GM21515 (cell line): Measurements from ENCODE around the gene USP7.
"Not testable (repeated sequence)": the region's sequence is repeated elsewhere in the genome, so short reads cannot be mapped to it uniquely, and the experiment has no call there.

Experiments
- ATAC-seq: cut with Tn5 transposase; IDR thresholded peaks from one replicate; pipeline ENCODE4 v1.9.1; 2021; ENCODE audit not compliant: unreplicated experiment

USP7 gene

DNA sequence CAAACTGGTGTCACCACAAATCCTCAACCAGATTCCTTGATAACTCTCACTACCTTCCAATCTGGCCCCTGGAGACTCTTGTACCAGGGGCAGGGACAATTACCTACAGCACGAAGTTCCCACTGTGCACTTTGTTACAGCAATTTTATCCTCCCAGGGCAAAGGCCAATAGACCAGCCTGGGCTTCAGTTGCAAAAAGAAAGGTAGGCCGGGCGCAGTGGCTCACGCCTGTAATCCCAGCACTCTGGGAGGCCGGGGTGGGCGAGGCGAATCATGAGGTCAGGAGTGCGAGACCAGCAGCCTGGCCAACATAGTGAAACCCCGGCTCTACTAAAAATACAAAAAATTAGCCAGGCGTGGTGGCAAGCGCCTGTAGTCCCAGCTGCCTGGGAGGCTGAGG, 36.9 kb downstream of the USP7 start:
- ATAC-seq: no peak

DNA sequence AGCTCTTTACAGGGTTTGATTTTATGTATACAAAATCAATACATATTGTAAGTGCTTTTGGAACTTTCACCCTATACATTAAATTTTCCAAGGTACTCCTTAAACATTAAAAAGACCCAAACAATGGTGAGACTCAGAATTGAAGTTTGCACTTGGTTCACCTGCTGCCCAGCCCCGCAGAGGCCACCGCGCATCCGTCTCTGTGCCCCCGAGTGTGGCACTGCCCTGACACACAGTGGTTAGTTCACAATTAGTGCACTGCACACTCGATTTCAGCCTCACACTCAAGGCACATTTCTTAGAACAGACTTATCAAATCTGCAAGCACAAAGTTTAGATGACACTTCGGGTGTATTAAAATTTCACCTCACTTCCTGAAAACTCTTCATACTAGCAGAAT, 38.3 kb downstream of the USP7 start:
- no peak for ATAC-seq

DNA sequence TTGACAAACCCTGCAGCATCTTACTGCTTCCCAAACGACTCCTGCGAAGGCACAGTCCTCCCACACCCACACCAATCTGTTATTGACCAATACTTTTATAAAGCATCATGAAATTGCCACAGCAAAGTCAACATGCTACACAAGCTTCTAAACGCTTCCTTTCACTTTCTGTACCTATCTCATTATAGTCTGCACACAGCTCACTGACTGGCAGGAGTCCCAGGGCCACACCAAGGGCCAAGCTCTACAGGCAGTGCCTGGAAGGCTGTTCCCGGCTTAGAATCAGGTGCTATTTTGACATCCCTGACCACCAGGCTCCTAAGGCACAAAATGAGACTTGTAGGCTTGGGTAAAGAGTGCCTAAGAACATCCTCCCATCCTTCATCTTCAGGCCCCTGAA, 39.5 kb downstream of the USP7 start:
- ATAC-seq: no peak

DNA sequence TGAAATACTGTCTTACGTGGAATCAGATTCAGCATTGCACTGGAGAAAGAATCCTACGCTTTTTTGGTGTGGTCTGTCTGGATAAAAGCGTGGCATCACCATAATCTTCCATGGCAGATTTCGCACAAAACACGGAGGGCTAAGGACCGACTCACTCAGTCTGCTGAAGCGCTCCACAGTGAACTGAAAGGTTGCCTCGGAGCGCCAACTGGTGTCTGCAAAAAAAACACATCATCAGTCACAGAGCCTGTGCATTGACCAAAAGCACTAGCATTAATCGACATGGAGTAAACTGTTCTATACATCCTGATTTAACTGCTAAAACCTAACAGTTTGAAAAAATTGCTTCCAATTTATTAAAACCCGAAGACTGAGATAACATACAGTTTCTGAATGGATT, 40.5 kb downstream of the USP7 start:
- no peak for ATAC-seq

DNA sequence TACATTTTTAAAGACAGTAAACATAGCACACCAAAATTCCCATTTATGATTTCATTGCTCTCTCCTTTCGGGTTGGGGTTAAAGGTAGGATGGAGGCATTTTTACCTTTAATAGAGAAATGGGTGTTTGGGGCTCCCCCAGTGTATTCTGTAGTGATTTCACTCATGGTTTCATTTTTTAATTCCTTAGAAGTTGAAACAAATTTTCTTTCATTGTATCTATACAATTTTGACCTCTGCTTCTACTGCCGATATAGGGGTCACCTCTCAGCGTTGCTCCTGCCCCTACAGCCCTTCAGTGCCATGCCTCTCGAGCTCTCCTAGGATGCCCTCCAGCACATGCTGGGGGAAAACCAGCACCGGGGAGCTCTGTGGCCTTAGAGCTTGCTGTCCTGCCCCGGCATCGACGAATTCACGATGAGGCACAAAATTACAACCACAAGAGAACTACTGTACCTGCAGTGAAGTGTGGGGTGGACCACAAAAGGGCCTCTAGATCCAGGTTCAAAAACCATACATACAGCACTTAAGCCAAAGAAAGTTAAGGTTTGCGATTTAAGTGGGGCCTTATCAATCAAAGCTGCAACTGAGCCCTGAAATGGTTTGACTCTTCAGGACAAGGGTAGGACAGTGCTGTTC, 42.2 kb downstream of the USP7 start:
- ATAC-seq: no peak

DNA sequence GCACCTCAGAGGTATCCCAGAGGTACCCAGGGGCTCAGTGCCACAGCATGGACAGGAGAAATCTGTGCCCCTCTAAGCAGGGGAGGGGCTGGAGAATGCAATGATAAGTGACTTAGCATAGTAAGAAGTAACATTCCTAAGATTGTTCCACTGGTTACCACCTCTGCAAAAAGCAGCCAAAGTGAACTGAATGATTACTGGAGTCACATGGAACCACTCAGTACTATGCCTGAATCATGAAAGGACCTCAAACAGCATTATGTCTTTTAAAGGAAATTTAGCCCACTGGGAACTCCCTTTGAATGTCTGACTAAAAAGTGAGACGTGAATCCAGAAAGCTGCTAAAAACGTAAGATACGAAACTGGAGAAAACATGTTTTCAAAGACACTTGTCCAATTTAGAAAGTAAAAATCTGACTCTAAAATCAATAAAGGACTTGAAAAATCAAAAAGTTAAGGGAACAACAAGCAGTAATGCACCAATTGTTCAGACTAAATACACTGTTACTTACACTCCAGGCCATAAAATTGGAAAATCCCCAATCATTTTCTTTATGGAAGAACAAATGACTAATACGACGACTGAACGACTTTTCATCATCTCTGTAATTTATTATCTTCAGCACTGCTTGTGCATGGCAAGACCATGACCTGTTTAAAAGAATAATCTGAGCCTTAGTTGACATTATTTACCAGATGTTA, 42.9 kb downstream of the USP7 start:
- no peak for ATAC-seq

DNA sequence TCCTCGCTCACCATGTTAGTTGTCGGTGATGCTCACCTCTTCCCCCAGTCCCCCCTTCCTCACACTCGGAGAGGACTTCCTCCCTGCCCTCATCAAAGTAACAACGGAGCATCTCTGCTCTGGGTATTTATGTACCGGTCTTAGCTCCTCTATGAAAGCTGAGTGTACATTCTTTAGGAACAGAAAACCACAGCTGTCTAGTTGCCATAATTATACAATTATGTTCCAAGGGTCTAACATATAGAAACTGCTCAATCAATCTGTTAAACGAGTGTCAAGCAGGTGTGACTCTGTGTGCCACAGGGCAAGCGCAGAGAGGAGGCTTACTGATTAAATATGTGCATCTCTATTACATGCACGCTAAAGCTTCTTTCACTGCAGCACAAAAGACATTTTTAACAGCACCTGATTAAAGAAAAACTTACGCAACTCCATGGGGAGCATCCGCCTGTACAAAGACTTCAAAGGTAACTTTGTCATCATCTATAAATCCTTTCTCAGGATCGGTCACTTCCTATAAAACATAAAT, 43.7 kb downstream of the USP7 start:
- ATAC-seq: no peak

DNA sequence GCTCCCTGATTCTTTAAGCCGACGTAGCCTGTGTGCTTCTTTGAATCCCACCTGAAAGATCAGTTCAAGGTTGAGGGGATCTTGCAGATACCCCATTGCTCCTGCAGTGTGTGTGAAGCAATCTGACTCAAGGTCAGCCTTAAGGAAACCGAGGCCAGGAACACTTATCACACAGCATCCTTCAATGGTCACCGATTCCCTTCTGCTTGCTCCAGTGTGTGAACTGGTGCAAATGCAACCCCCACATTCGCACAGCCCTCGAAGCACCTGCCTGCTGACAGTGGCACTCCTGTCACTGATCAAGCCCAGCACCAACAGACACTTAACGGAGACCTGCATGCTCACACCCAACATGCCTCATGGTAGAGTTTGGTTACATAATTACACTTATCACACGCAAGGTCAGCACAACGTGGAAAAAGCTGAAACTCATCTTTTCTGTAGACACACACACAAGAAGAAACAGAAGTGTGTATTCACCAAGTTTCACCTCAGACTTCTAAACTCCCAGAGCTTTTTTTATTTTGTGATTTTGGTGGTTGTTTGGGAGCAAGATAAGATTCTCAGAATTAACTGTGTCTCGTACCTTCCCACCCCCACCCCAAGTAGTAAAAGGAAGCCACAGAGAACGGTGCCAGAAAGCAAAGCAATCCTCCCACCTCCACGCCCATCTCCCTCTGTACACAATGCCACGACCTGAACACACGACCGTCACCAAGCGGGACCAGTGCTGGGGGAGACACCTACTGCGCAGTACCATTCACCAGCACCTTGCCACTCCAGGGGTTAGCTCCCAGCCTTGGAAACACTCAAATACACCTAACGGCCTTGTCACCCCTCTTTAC, 44.4 kb downstream of the USP7 start:
- no peak for ATAC-seq

DNA sequence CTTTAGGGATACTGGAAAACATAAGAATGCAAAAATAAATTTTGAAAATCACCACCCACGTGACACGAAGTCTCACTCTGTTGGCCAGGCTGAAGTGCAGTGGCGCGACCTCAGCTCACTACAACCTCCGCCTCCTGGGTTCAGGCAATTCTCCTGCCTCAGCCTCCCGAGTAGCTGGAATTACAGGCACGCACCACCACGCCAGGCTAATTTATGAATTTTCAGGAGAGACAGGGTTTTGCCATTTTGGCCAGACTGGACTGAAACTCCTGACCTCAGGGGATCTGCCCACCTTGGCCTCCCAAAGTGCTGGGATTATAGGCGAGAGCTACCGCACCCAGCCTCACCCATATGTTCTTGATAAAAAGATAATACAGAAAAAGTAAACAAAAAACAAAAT, 46.4 kb downstream of the USP7 start:
- ATAC-seq: not testable (repeated sequence)

DNA sequence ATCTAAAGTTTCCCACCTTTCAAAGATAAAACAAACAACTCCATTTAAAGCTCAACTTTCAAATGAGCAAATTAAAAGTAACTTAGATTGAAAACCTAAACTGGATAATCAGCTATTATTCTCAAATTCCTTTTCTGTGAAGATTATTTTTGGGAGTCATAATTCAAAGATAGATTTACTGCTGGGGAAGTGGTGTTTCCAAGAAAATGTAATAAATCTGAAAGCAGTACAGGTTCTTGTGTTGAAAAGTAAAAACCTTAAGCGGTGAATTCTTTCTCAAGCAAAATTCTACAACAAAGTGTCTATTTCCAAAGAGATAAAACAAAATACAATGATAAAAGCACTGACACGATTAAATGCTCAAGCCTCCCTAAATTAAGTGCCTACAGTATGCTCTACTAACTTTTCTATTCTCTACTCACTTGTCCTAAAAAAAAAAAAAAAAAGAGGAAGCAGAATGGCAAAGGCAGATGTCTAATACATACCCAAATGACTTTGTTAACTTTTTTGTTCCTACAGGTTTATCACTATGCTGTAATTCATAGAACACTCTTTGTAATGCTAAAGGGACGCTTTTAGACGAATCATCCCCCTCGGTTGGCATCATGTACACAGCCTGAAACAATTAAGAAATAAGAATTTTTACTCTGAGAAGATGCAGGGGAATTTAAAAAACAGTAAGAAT, 47.0 kb downstream of the USP7 start:
- ATAC-seq: no peak

DNA sequence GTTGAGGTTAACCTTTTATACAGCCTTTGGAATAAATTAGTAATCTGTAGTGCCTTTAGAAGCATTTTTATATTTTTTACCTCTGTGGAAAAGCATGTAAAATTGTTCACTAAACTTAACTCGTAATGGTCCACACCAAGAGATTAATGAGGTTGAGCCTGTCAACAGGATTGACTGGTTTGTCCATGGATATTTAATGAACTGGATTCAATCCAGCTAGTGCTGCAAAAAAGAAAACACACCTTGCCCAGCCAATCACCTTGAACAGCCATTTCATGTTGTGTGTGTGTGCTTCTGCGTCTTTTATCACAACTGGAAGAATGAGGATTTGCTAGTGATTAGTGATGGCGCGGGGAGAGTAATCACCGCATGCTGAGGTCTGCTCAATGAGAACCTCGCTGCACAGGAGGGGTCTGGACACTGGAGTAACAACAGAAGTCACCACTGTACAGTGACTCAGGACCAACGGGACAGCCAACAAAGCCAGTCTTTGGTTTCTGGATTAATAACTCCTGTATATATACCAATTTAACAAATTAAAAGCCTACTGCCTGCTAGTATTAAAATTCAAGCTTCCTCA, 47.9 kb downstream of the USP7 start:
- ATAC-seq: no peak

DNA sequence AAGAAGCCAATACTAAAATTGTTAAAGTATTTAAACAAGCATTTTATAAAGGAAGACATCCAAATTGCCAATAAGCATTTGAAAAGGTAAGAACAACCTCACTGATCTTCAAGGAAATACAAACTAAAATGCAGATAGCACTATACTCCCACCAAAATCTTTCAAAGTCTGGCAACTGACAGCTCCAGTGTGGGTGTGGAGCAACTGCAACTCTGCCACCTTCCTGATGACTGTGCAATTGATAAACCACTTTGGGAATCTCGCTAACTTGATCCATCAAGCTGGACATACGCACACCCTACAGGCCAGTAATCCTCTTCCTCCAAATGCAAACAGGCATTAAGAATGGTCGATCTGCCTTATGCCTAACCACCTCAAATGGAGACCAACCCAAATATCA, 49.6 kb downstream of the USP7 start:
- no peak for ATAC-seq

DNA sequence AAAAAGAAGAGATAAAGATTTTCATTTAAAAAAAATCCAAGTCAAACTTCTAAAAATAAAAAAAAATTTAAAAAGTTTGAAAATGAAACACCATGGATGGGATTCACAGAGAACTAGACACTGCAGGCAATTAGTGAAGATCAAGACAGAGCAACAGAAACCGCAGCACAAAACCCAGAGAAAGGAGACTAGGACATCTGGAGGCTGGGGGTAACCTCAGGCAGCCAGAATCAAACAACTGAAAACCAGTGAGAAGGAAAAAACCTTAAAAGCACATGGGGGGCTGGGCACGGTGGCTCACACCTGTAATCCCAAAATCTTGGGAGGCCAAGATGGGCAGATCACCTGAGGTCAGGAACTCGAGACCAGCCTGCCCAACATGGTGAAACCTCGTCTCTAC, 50.9 kb downstream of the USP7 start:
- no peak for ATAC-seq

DNA sequence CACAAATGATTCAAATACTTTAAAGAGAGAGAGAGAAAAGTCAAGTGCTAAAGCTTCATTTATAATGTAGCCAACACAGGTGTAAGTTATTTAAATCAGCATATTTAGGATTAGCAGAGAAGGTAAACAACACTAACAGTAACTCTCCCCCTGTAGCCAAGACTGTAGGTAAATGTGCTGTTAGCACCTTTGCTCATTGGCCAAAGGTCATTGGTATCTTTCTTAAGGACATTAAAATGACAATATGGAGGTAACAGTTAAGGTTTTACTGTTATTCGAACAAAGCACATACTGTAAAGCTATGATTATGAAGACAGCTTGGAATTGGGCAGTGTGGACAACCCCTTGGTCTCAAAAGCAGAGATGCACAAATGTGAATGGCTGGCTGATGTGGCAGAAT, 52.9 kb downstream of the USP7 start:
- no peak for ATAC-seq

DNA sequence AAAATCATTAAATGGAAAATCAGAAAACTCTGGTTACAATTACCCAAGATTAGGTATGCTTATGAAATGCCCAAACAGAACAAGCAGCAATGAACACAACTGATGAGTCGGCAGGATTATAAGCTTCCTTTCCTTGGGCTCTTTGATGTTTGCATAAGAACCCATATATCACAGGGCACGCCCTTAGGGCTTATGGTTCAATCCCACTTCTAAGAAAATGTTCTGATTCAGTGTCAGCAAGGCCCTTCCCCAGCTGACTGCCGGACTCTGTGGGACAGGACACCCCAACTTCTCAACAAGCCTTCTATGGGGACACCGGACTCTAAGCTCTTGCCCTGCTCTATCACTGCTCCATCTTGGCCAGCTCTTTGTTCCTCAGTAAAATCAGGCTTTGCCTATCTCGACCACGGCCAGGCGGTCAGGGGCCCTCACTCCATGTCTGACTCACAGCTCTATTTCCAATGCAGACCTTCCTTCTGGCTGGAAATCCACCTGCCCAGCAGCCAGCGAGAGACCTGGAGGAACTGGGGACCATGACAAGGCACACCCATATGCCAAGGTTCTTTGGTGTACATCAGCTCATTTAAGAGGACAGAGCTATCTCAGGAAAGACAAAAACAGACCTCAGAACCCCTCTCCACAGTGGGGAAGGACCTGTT, 54.8 kb downstream of the USP7 start:
- no peak for ATAC-seq

DNA sequence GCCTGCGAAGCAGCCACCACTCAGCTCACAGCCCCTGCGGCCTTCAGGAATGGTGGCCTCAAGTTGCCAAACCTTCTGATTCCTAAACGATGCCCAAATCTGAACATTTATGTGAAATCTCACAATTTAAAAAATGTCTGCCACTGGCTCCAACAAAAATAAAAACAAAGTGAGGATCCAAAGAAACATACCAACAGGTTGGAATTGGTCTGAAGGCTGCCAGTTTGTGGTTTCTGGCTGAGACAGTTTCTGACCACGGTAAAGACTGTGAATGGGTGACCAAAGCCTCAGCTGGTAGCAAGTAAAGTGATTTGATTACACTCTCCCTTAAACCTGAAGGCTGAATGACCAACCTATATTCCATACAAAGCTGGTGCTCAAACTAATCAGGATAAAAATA, 56.6 kb downstream of the USP7 start:
- ATAC-seq: no peak

DNA sequence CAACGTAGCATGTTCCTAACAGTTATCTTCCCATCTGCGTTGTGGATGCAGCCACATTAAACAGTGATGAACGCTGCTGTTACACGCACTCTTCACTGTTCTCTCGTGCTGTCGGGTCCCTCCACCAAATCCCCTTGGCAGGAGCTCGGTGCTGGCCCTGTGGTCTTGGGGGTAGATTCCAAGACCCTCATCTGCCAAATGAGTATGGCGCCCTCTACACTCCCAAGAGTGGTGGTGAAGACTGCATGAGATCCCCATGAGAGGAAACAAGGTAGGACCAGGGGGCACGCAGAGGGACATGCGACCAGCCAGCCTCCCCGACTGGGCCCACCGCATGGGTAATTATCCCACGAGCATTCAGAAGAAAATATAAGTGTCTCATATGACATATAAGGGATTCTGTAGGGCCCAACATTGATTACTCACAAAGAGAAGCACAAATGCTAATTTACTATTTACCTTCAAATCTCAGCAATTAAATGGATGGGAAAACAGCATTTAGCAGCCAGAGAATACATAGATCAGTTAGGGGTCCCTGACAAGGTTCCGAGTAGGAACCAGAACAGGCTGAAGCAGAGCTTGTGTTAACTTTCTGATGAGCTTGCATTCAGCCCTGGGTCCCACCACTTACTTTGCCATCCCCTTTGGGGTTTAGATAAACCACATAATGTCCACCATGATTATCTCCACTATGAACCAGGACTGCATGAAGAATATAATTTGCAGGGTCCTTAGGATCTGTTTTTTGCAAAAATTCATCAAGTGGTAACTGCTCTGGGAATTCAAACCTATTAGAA, 57.7 kb downstream of the USP7 start:
- ATAC-seq: no peak

DNA sequence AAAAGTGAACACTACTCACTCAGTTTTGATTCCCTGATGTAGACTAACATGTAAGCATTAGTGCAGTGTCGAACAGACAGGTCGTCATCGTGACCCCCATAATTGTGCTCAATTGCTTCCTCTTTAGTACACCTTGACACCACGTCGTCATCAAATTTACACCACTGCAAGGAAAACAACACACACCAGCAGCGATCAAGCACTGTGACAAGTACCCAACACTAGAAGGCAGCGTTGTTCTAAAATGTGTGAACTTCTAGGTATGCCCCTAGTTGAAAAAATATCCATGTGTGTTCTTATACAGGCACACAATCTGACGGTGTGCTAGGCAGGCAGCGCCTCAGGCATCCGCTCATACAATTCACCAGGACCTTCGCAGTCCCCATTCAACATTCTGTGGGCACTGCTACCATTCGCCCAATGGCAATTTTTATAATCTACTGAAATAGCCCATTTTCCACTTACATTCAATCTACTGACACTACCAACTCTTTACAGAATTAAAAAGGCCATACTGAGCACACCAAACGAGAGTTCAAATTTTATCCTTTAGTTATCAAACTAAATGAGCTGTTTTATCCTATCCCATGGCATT, 58.4 kb downstream of the USP7 start:
- no peak for ATAC-seq

DNA sequence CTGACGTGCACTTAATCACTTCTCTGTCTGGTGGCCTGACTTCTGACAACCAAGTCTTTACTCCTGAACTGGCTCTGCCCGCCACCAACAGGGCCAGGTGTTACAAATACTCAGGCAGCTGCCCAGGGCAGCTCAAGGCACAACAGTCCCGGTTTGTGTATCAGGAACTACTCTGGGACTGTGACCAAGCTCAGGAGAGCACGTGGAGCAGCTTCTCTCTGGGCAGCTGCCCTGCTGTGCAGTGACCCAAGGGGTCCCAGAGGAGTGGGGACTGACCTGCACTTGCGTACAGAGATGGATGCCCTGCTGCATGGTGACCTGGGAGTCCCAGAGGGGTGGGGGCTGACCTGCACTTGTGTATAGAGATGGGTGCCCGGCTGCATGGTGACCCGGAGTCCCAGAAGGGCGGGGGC, 59.7 kb downstream of the USP7 start:
- no peak for ATAC-seq
